ENCODE data around the gene ZKSCAN1.

- TF ChIP-seq POLR2A (IDR thresholded peaks at IDR 0.05) (no peak), CTCF (IDR thresholded peaks at IDR 0.05) (no peak)
Measured at GRCh38 chr7:99975782-99976521, 39.4 kb upstream of the ZKSCAN1 start, which contains the start of gene AZGP1.
